ENCODE results near the gene NCOA4. TPM values are rescaled to one million over a fixed set of nuclear protein-coding genes. Genes with fewer than 3 reads are reported as not detected.
A peak's percentile ranks its signal among the peaks of the same experiment; 100 is the strongest.
"Not testable (repeated sequence)": the region's sequence is repeated elsewhere in the genome, so short reads cannot be mapped to it uniquely, and the experiment has no call there.

The NCOA4 gene
- total RNA-seq, 1 experiment from 2014 or later = 61.7 TPM

- no peaks in the 10 kb centered on the region for H3K79me2 ChIP-seq (ENCODE audit: low read length)
- H3K4me3 ChIP-seq (ENCODE audit: low read length) = no peak overlapping the region
- DNase-seq (no peak), ATAC-seq (no peak)
- 0 out of 2 replicates have a peak, but pooled peaks cover 4% of the 10 kb centered on the region for H3K4me1 ChIP-seq (ENCODE audit: insufficient read depth, low read length)
- H3K4me2 ChIP-seq (ENCODE audit: low read length) = no peak overlapping the region
- no peaks in the 10 kb centered on the region for H3F3A ChIP-seq (ENCODE audit: low read length, unreplicated experiment)
- ChIA-PET POLR2A (ENCODE audit: unreplicated experiment) (no interaction called here), CTCF (no interaction called here)
- TF ChIP-seq EZH2phosphoT487 (IDR thresholded peaks at IDR 0.05; ENCODE audit: borderline replicate concordance, low read length) = no peak
- no peak for TF ChIP-seq EZH2 (IDR thresholded peaks at IDR 0.05; ENCODE audit: low read length, unreplicated experiment)
- TF ChIP-seq CTCF (conservative IDR thresholded peaks at IDR 0.05; ENCODE audit: low read depth, low read length) = no peak
- H3K36me3 ChIP-seq (ENCODE audit: low read depth, low read length) = no peaks in the 10 kb centered on the region
- H3K27ac ChIP-seq (ENCODE audit: low read length) = no peak overlapping the region
- no peaks in the 10 kb centered on the region for H3K9me3 ChIP-seq (ENCODE audit: low read length)
- no peak overlapping the region for H3K9ac ChIP-seq (ENCODE audit: low read length)
- no peaks in the 10 kb centered on the region; the same call in 1 of the 2 replicates for H3K27me3 ChIP-seq (ENCODE audit: low read length)
- H2AFZ ChIP-seq (ENCODE audit: low read length) = no peak overlapping the region
- intact Hi-C loops (cut with micrococcal nuclease) = no loop called here
- no TSS peak for BruUV-seq (replicated peaks)
- H4K20me1 ChIP-seq (ENCODE audit: low read length) = no peaks in the 10 kb centered on the region
- no peaks in the 10 kb centered on the region for H3K9me2 ChIP-seq (replicated peaks; ENCODE audit: low read length)
These were observed 20.7 kb upstream of the NCOA4 start for GRCh38 chr10:46050941-46051623.

- DNase-seq; H2AFZ ChIP-seq (ENCODE audit: low read length); H3K9me2 ChIP-seq (replicated peaks; ENCODE audit: low read length); H3F3A ChIP-seq (ENCODE audit: low read length, unreplicated experiment); H3K36me3 ChIP-seq (ENCODE audit: low read depth, low read length); H3K4me2 ChIP-seq (ENCODE audit: low read length); H3K9me3 ChIP-seq (ENCODE audit: low read length); H3K27me3 ChIP-seq (ENCODE audit: low read length); H4K20me1 ChIP-seq (ENCODE audit: low read length); ATAC-seq; H3K79me2 ChIP-seq (ENCODE audit: low read length); POLR2A ChIA-PET (ENCODE audit: unreplicated experiment); H3K4me1 ChIP-seq (ENCODE audit: insufficient read depth, low read length); intact Hi-C loops (cut with micrococcal nuclease); H3K9ac ChIP-seq (ENCODE audit: low read length); H3K4me3 ChIP-seq (ENCODE audit: low read length); H3K27ac ChIP-seq (ENCODE audit: low read length); BruUV-seq (replicated peaks); CTCF ChIA-PET: not testable (repeated sequence)
These were observed 19.0 kb upstream of the NCOA4 start for GRCh38 chr10:46049497-46049831.

GRCh38 chr10:46048152-46048551, 17.7 kb upstream of the NCOA4 start:
- no TSS peak for BruUV-seq (replicated peaks)
- no peaks in the 10 kb centered on the region for H3K79me2 ChIP-seq (ENCODE audit: low read length)
- H3K4me1 ChIP-seq (ENCODE audit: insufficient read depth, low read length) = 0 out of 2 replicates have a peak, but pooled peaks cover 4% of the 10 kb centered on the region
- ATAC-seq (no peak), DNase-seq (peak; percentile 4)
- no peaks in the 10 kb centered on the region for H3K9me3 ChIP-seq (ENCODE audit: low read length)
- CTCF ChIA-PET = no interaction called here
- no peak overlapping the region for H3K9ac ChIP-seq (ENCODE audit: low read length)
- no peaks in the 10 kb centered on the region for H4K20me1 ChIP-seq (ENCODE audit: low read length)
- TF ChIP-seq EZH2phosphoT487 (IDR thresholded peaks at IDR 0.05; ENCODE audit: borderline replicate concordance, low read length) (no peak), CTCF (conservative IDR thresholded peaks at IDR 0.05; ENCODE audit: low read depth, low read length) (no peak), EZH2 (IDR thresholded peaks at IDR 0.05; ENCODE audit: low read length, unreplicated experiment) (no peak)
- H3K4me2 ChIP-seq (ENCODE audit: low read length) = no peak overlapping the region
- no peaks in the 10 kb centered on the region for H3K36me3 ChIP-seq (ENCODE audit: low read depth, low read length)
- H3K27ac ChIP-seq (ENCODE audit: low read length) = no peak overlapping the region
- no peaks in the 10 kb centered on the region for H3K9me2 ChIP-seq (replicated peaks; ENCODE audit: low read length)
- POLR2A ChIA-PET (ENCODE audit: unreplicated experiment) = no interaction called here
- H3K27me3 ChIP-seq (ENCODE audit: low read length) = no peaks in the 10 kb centered on the region; the same call in 1 of the 2 replicates
- intact Hi-C loops (cut with micrococcal nuclease) = no loop called here
- H3K4me3 ChIP-seq (ENCODE audit: low read length) = no peak overlapping the region
- no peak overlapping the region for H2AFZ ChIP-seq (ENCODE audit: low read length)
- H3F3A ChIP-seq (ENCODE audit: low read length, unreplicated experiment) = no peaks in the 10 kb centered on the region
